C4-2B (cell line): Measurements from ENCODE around the gene ACE.

Experiments used
- H3K27ac ChIP-seq: fragments of 450-650 bp; 2 replicates; pipeline ENCODE4 v1.5.1; 2017
- ZFX ChIP-seq: fragments of 450-650 bp; IDR thresholded peaks from 2 replicates; pipeline ENCODE4 v1.6.1; 2017
- TF ChIP-seq, protein P1 (sequence below): fragments of 450-650 bp; conservative IDR thresholded peaks from 2 replicates; pipeline ENCODE4 v1.5.1; 2017; ENCODE audit warnings: mild to moderate bottlenecking

Gene ACE

DNA sequence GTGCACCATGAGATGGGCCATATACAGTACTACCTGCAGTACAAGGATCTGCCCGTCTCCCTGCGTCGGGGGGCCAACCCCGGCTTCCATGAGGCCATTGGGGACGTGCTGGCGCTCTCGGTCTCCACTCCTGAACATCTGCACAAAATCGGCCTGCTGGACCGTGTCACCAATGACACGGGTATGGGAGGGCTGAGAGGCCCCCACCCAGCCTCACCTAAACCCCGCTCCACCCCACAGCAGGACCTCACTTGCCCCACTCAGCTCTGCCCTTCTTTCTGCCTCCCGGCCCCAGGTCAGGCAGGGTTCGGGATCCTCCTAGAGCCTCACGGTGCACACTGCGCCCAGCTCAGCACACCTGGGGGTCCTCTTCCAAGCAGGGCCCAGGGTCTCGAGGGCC lies 5.6 kb downstream of the ACE start:
- H3K27ac ChIP-seq = no peak overlapping the region
- TF ChIP-seq, protein P1, sequence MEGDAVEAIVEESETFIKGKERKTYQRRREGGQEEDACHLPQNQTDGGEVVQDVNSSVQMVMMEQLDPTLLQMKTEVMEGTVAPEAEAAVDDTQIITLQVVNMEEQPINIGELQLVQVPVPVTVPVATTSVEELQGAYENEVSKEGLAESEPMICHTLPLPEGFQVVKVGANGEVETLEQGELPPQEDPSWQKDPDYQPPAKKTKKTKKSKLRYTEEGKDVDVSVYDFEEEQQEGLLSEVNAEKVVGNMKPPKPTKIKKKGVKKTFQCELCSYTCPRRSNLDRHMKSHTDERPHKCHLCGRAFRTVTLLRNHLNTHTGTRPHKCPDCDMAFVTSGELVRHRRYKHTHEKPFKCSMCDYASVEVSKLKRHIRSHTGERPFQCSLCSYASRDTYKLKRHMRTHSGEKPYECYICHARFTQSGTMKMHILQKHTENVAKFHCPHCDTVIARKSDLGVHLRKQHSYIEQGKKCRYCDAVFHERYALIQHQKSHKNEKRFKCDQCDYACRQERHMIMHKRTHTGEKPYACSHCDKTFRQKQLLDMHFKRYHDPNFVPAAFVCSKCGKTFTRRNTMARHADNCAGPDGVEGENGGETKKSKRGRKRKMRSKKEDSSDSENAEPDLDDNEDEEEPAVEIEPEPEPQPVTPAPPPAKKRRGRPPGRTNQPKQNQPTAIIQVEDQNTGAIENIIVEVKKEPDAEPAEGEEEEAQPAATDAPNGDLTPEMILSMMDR = no peak
- TF ChIP-seq ZFX = no peak

- H3K27ac ChIP-seq = no peak overlapping the region
- TF ChIP-seq ZFX = no peak
- TF ChIP-seq, protein P1 = no peak
Observed at GRCh38 chr17:63483038-63483437, 6.2 kb downstream of the ACE start.

DNA sequence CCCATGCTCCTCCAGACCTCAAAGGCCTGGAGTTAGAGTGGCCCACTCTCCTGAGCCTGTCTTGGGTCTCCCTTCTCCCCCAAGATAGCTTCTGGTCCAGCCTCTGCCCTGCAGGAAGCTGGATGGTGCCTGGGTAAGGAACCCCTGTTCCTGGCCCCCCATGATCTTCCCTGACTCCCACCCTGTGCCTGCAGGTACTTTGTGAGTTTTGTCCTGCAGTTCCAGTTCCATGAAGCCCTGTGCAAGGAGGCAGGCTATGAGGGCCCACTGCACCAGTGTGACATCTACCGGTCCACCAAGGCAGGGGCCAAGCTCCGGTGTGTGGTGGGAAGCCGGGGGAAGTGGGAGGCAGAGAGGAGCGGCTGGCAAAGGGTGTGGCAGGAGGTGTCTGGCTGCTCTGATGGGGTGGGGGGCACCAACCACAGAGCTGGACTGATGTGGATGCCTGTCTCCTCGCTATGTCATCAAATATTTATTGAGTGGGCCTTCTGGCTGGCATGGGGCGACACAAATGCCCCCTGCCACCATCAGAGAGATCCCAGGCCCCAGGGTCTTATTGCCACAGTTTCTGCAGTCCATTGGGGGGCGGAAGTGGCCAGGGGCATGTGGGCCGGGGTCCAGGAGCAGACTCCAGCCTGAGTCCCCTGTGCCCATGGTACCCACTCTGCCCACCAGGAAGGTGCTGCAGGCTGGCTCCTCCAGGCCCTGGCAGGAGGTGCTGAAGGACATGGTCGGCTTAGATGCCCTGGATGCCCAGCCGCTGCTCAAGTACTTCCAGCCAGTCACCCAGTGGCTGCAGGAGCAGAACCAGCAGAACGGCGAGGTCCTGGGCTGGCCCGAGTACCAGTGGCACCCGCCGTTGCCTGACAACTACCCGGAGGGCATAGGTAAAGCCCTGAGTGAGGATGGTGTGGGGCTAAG lies 7.1 kb downstream of the ACE start:
- H3K27ac ChIP-seq = no peak overlapping the region
- no peak for TF ChIP-seq ZFX
- TF ChIP-seq, protein P1 = no peak

DNA sequence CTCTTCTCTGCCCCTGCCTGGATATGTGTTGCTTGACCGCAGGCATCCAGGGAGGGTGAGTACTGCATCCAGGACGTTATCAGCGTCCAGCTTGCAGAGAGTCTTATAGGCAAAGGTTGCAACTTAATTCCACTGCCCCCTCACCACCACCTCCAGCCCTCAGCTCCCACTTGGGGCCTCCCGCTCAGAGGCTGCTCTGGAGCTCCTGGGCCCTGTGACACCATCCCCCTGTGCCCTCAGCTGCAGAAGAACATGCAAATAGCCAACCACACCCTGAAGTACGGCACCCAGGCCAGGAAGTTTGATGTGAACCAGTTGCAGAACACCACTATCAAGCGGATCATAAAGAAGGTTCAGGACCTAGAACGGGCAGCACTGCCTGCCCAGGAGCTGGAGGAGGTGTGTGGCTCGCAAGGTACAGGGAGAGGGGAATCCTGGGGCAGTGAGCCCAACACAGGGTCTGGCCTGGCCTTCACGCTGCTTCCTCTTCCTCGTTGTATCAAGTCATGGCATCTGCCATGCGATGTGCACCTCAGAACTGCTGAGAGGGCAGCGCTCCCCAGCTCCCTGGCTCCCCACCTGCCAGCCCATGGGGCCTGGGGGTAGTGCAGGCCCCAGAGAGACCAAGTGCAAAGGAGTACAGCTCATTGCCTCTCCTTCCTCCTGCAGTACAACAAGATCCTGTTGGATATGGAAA lies 9.6 kb downstream of the ACE start:
- TF ChIP-seq, protein P1 = no peak
- TF ChIP-seq ZFX = no peak
- no peak overlapping the region for H3K27ac ChIP-seq

GRCh38 chr17:63487014-63487339 lies 10.1 kb downstream of the ACE start:
- H3K27ac ChIP-seq = no peak overlapping the region
- no peak for TF ChIP-seq ZFX
- TF ChIP-seq, protein P1 = no peak

DNA sequence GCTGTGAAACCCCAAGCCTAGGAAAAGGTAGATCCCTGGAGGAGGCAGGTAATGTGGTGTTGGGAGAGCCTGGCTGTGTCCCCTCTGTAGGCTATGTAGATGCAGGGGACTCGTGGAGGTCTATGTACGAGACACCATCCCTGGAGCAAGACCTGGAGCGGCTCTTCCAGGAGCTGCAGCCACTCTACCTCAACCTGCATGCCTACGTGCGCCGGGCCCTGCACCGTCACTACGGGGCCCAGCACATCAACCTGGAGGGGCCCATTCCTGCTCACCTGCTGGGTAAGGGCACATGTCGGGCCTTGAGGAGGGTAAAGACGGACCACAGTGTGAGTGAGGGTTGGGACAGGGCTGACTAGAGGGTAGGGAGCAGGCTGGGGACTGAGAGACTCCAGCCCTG lies 12.0 kb downstream of the ACE start:
- H3K27ac ChIP-seq = no peak overlapping the region
- TF ChIP-seq, protein P1 = no peak
- no peak for TF ChIP-seq ZFX

GRCh38 chr17:63489291-63489690 lies 12.4 kb downstream of the ACE start:
- H3K27ac ChIP-seq = no peak overlapping the region
- no peak for TF ChIP-seq ZFX
- TF ChIP-seq, protein P1 = no peak
